GM13976 (cell line): ENCODE measurements around the gene DCDC1.

Source experiments
- DNase-seq: peaks from one replicate; pipeline ENCODE4 v3.0.0; 2012; ENCODE audit warnings: low spot score
- in situ Hi-C: fragments of 300-500 bp; cut with MboI; formaldehyde crosslinking; loops from one replicate; pipeline ENCODE4 v1.12.0; 2022; ENCODE audit warnings: low sequenced_read_pairs, mixed read lengths, inconsistent platforms; ENCODE audit not compliant: unreplicated experiment
- TF ChIP-seq, protein P1 (sequence below): IDR thresholded peaks from 2 replicates; pipeline ENCODE4 v1.5.1; 2012; ENCODE audit warnings: borderline replicate concordance, mild to moderate bottlenecking; ENCODE audit not compliant: insufficient read depth; ENCODE audit errors: extremely low read depth, missing control alignments, control extremely low read depth

Gene DCDC1

DNA sequence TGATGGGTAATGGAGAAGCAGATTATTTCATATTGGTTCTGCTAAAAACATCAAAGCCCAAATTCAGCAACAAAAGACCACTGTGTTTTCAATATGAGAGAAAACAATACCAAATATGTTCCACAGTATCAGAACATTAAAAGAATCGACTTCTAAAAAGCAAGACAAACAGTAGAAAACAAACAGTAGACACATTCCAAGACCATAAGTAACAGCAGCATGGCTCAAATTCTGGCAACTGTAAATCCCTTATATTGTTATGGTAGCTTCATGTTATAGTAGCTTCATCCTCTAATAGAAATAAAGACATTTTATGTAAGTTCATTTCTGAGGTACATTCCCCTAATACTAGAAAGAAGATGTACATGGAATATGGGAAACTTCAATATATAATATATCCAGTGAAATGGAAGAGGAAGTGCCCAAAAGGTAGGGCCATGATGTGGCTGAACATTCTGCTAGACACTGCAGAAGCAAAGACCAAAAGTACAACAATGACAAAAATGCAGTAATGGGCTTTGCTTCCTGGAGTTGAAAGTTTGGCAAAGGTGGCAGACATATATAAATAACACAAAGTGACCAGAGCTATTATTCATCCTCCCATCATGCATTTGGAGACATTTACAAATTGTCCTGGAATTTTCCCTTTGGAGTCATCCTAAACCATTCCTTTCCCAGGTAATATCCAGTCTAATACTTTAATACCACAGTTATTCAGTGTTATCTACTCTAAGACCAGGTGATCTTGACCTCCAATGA, 299.9 kb downstream of the DCDC1 start:
- no peak for DNase-seq
- in situ Hi-C loops: no loop called here
- TF ChIP-seq, protein P1, sequence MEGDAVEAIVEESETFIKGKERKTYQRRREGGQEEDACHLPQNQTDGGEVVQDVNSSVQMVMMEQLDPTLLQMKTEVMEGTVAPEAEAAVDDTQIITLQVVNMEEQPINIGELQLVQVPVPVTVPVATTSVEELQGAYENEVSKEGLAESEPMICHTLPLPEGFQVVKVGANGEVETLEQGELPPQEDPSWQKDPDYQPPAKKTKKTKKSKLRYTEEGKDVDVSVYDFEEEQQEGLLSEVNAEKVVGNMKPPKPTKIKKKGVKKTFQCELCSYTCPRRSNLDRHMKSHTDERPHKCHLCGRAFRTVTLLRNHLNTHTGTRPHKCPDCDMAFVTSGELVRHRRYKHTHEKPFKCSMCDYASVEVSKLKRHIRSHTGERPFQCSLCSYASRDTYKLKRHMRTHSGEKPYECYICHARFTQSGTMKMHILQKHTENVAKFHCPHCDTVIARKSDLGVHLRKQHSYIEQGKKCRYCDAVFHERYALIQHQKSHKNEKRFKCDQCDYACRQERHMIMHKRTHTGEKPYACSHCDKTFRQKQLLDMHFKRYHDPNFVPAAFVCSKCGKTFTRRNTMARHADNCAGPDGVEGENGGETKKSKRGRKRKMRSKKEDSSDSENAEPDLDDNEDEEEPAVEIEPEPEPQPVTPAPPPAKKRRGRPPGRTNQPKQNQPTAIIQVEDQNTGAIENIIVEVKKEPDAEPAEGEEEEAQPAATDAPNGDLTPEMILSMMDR: no peak

DNA sequence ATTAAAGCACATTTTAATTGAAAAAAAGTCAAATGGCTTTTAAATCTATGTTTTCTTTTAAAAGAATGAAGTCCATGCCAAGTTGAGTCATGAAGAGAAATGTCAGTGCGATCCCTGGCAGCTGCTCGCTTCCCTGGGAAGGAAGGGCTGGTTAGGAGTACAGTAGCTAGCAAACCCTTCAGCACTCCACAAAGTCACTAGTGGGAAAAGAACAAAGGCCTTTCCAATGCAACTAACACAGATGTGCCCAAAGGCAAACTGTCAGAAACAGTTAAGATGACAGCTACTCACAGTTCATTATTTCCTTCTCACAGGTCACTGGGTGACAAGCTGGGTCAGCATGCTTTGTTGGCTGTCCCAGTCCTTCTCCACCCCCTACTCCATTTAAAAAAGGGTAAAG, 308.7 kb downstream of the DCDC1 start:
- TF ChIP-seq, protein P1: no peak
- DNase-seq: no peak
- in situ Hi-C loops: no loop called here

DNA sequence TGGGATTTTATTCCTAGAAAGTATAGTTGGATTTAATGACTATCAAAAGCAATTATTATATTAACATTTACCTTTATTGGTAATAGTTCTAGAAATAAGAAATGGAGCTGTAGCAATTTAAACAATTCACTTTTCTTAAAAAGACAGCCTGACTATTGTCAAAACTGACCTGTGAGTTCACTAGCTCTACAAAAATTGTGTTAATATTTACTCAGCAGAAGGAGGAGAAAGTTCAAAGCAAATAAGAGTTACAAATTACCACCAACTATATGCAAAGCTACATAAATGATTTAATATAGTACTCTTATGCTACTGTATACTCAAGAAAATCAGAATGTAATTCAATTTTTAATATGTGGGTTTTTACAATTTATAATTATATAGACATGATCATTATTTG, 310.0 kb downstream of the DCDC1 start:
- in situ Hi-C loops: no loop called here
- no peak for DNase-seq
- TF ChIP-seq, protein P1: no peak

DNA sequence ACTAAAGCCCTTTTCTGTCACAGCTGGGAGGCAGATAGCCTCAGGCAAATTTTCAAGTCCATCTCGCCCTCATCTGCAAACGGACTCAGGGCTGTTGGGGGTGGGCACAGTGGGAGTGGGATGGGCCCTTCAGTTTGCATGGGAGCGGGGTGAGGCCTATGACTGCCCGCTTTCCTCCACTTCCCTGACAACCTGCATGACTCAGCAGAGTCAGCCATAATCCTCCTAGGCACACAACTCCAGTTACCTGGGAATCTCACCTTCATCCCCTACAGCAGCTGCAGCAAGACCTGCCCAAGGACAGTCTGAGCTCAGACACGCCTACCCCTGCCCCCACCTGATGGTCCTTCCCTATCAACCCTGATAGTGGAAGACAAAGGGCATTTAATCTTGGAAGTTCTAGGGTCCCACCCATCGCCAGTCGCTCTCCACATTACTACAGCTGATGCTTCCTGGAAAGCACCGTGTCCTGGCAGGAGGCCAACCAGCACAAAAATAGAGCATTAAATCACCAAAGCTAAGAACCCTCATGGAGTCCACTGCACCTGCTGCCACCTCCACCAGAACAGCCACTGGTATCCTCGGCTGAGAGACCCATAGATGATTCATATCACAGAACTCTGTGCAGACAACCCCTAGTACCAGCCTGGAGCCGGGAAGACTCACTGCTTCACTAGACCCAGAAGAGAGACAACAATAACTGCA, 319.3 kb downstream of the DCDC1 start:
- TF ChIP-seq, protein P1: no peak
- no peak for DNase-seq
- in situ Hi-C loops: no loop called here

DNA sequence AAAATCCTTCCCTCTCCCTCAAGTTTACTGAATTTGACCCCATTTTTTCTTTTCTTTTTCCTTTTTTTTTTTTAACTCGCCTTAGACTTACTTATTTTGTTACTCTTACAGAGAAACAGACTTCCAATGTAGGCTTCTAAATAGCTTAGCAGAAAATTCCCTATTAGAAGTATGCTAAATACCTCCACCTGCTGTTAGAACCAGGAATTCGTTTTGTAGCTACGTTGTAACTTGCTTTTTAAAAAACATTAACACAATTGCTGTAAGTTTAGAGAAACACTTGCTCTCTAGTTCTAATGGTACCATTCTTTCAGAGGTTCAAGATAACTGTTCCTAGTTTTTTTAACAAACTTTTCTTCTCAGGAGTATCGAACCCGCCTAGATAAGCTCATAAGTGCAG, 324.2 kb downstream of the DCDC1 start:
- TF ChIP-seq, protein P1: no peak
- DNase-seq: peak; percentile 27
- in situ Hi-C loops: no loop called here

DNA sequence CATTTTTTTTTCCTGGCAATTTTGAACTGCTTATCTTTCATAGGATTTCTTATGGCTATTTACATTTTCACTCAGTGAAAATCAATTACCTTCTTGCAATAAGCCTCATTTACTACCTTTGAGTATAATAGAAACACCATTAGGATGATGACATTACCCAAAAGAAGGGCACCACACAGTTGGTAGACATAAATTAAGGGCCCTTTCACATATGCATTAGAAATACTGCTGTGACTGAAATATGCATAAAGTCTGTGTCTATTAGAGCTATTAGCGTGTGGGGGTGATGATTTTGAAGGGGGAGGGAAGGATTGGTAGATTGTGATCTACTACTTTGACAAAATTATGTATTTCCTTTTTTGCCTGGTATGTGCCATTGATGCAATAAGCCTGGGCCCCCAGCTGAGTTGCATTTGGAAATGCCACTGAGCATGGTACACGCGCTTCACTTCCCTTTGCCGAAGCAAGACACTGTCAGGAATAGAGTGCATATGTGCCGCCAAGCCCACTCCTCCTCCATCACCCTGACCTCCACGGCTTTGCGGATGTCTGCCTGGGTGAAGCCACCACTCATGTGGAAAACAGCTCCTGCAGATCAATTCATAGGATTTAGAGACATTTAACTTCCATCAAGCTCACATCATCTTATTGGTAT, 339.3 kb downstream of the DCDC1 start:
- no peak for DNase-seq
- in situ Hi-C loops: no loop called here
- TF ChIP-seq, protein P1: no peak
